ENCODE data around the gene TUT7.

DNA sequence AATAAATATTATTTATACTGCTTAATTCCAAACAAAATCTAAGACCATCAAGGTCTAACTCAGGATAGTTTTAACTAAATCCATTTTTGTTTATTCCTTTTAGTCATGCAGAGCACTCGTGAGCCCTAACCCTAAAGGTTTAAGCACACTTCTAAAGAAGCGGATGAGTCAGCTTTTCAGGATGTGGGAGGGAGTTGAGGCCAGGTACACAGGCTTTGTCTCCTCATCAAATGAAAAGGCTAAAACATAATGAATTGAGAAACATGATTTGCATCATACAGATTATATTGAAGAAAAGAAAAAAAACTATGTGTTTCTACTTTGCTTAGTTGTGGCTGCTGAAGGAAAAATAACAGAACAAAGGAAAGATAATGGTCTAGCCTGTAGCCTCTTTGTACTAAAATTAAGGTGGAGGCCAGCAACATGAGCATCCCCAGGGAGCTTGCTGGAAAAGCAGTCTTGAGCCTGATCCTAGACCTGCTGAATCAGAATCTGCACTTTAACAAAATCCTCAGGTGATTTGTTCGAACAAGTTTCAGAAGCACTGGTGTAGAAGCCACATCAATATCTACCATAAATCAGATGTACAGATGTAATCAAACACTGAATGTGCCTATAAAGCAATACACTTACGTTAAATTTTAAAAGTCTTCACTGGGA is 50.8 kb downstream of the TUT7 start:
- TF ChIP-seq, protein P1, sequence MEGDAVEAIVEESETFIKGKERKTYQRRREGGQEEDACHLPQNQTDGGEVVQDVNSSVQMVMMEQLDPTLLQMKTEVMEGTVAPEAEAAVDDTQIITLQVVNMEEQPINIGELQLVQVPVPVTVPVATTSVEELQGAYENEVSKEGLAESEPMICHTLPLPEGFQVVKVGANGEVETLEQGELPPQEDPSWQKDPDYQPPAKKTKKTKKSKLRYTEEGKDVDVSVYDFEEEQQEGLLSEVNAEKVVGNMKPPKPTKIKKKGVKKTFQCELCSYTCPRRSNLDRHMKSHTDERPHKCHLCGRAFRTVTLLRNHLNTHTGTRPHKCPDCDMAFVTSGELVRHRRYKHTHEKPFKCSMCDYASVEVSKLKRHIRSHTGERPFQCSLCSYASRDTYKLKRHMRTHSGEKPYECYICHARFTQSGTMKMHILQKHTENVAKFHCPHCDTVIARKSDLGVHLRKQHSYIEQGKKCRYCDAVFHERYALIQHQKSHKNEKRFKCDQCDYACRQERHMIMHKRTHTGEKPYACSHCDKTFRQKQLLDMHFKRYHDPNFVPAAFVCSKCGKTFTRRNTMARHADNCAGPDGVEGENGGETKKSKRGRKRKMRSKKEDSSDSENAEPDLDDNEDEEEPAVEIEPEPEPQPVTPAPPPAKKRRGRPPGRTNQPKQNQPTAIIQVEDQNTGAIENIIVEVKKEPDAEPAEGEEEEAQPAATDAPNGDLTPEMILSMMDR (IDR thresholded peaks at IDR 0.05; ENCODE audit: borderline replicate concordance, extremely low read depth, low read length, poor library complexity, severe bottlenecking): no peak
- no peak for TF ChIP-seq EZH2 (IDR thresholded peaks at IDR 0.05; ENCODE audit: borderline replicate concordance, low read depth, low read length, severe bottlenecking)

Data from DND-41 (cell line).